Body of pancreas (tissue), 4 donors: ENCODE data around the gene PCTP.

Experiments used
- POLR2A ChIP-seq, 3 donors: fragments of 450-650 bp; IDR thresholded peaks; one replicate each; pipeline ENCODE4 v1.6.1; 2016; ENCODE audit warnings: antibody characterized with exemption in 3 of 3, mild to moderate bottlenecking in 2 of 3
- TF ChIP-seq, protein P1 (sequence below), 7 experiments: fragments of 450-650 bp in 4 of 7; fragments of 200-600 bp in 3 of 7; sonication (generic) in 3 of 7; IDR thresholded peaks; one replicate each; pipeline ENCODE4 v1.5.1; 2016 to 2019; ENCODE audit warnings: antibody characterized with exemption in 7 of 7

DNA sequence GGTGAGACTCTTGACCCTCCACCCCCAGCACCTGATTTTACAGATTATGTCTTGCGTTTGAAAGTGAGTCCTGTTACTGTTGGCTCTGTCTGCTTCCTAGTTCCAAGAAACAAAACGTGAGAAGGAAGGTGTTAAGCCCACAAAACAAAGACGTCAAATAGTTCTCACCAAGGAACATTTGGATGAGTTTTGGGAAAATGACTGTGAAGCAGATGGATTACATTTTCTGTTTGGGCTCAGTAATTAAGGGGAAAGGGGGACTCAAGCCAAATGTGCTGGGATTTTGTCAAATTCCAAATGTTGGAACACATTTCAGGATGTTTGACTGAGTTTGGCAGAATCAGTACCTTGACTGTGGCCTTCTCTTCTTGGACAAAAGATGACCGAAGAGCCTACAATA lies 71.2 kb downstream of the PCTP start:
- TF ChIP-seq POLR2A (IDR thresholded peaks at IDR 0.05) = no peak
- TF ChIP-seq, protein P1, sequence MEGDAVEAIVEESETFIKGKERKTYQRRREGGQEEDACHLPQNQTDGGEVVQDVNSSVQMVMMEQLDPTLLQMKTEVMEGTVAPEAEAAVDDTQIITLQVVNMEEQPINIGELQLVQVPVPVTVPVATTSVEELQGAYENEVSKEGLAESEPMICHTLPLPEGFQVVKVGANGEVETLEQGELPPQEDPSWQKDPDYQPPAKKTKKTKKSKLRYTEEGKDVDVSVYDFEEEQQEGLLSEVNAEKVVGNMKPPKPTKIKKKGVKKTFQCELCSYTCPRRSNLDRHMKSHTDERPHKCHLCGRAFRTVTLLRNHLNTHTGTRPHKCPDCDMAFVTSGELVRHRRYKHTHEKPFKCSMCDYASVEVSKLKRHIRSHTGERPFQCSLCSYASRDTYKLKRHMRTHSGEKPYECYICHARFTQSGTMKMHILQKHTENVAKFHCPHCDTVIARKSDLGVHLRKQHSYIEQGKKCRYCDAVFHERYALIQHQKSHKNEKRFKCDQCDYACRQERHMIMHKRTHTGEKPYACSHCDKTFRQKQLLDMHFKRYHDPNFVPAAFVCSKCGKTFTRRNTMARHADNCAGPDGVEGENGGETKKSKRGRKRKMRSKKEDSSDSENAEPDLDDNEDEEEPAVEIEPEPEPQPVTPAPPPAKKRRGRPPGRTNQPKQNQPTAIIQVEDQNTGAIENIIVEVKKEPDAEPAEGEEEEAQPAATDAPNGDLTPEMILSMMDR (IDR thresholded peaks at IDR 0.05) = no peak
